ENCODE results near the gene GPR179.
"Not testable (repeated sequence)": the region's sequence is repeated elsewhere in the genome, so short reads cannot be mapped to it uniquely, and the experiment has no call there.

GPR179 gene

GRCh38 chr17:38322156-38322779, 21.5 kb downstream of the GPR179 start:
- DNase-seq (ENCODE audit: low spot score): peak; percentile 37

GRCh38 chr17:38320482-38320881, 23.3 kb downstream of the GPR179 start:
- no peak for DNase-seq (ENCODE audit: low spot score)

- no peak for DNase-seq (ENCODE audit: low spot score)
Observed at GRCh38 chr17:38317081-38317480, 26.7 kb downstream of the GPR179 start.

- no peak for DNase-seq (ENCODE audit: low spot score)
Observed at GRCh38 chr17:38315497-38315896, 28.3 kb downstream of the GPR179 start.

- peak; percentile 97 for DNase-seq (ENCODE audit: low spot score)
Observed at GRCh38 chr17:38296834-38297517, 46.8 kb downstream of the GPR179 start, which contains the start of gene MRPL45. TSS of gene MRPL45 (plus strand) at chr17:38297168. CDS start at chr17:38297184, 16 bp downstream.

GRCh38 chr17:38295602-38296365, 48.0 kb downstream of the GPR179 start:
- peak; percentile 17 for DNase-seq (ENCODE audit: low spot score)

GRCh38 chr17:38289760-38290159, 54.0 kb downstream of the GPR179 start:
- DNase-seq (ENCODE audit: low spot score): not testable (repeated sequence)

- not testable (repeated sequence) for DNase-seq (ENCODE audit: low spot score)
Observed at GRCh38 chr17:38288217-38288827, 55.4 kb downstream of the GPR179 start.

GRCh38 chr17:38286501-38287091, 57.2 kb downstream of the GPR179 start:
- DNase-seq (ENCODE audit: low spot score): not testable (repeated sequence)

- not testable (repeated sequence) for DNase-seq (ENCODE audit: low spot score)
Observed at GRCh38 chr17:38285994-38286393, 57.8 kb downstream of the GPR179 start.

Measured in putamen (tissue), 1 donor.